DND-41 (cell line): ENCODE measurements around the gene PPM1M.

Experiments used
- ATAC-seq: fragments of 200-7000 bp; cut with Tn5 transposase; 3 replicates; pipeline ENCODE4 v1.9.1; 2021; ENCODE audit warnings: low read depth; ENCODE audit not compliant: insufficient read depth
- DNase-seq: peaks from one replicate; pipeline ENCODE4 v3.0.0-alpha.2; 2020
- H2AFZ ChIP-seq: 2 replicates; pipeline ENCODE4 v1.6.0; 2012; ENCODE audit warnings: low read depth, low read length
- H3K27ac ChIP-seq: 2 replicates; pipeline ENCODE4 v1.5.1; 2012; ENCODE audit warnings: low read length, inconsistent platforms
- H3K27me3 ChIP-seq: fragments of 200-600 bp; sonication (generic); 2 replicates; pipeline ENCODE4 v1.6.0; 2012; ENCODE audit warnings: low read length, mild to moderate bottlenecking, inconsistent platforms; ENCODE audit not compliant: insufficient read depth, poor library complexity
- H3K36me3 ChIP-seq: 2 replicates; pipeline ENCODE4 v1.5.1; 2012; ENCODE audit warnings: low read length, inconsistent platforms; ENCODE audit not compliant: insufficient read depth
- H3K4me1 ChIP-seq: 2 replicates; pipeline ENCODE4 v1.5.1; 2012; ENCODE audit warnings: mild to moderate bottlenecking, low read length; ENCODE audit not compliant: insufficient read depth
- H3K4me2 ChIP-seq: 2 replicates; pipeline ENCODE4 v1.6.0; 2012; ENCODE audit warnings: mild to moderate bottlenecking, moderate library complexity, low read length, inconsistent platforms; ENCODE audit not compliant: insufficient read depth
- H3K4me3 ChIP-seq, 2 experiments: fragments of 200-600 bp in 1 of 2; shearing (Covaris generic) in 1 of 2; 2 replicates each; pipeline ENCODE4 v1.5.1; 2012 to 2016; ENCODE audit warnings: inconsistent platforms in 2 of 2, low read length in 2 of 2, mild to moderate bottlenecking in 2 of 2, low read depth in 1 of 2, moderate library complexity in 1 of 2
- H3K79me2 ChIP-seq: 2 replicates; pipeline ENCODE4 v1.6.0; 2012; ENCODE audit warnings: low read length, inconsistent platforms; ENCODE audit not compliant: insufficient read depth
- H3K9ac ChIP-seq: 2 replicates; pipeline ENCODE4 v1.6.0; 2012; ENCODE audit warnings: low read depth, mild to moderate bottlenecking, inconsistent platforms, low read length, moderate library complexity
- H3K9me3 ChIP-seq: 2 replicates; pipeline ENCODE4 v1.5.1; 2012; ENCODE audit warnings: low read length, moderate library complexity, mild to moderate bottlenecking, inconsistent platforms; ENCODE audit not compliant: insufficient read depth, severe bottlenecking
- H4K20me1 ChIP-seq: 2 replicates; pipeline ENCODE4 v1.6.0; 2012; ENCODE audit warnings: low read length; ENCODE audit not compliant: insufficient read depth
- EZH2 ChIP-seq: IDR thresholded peaks from 3 replicates; pipeline ENCODE4 v1.6.1; 2012; ENCODE audit warnings: borderline replicate concordance, low read depth, mild to moderate bottlenecking, moderate library complexity, low read length, inconsistent platforms; ENCODE audit not compliant: severe bottlenecking
- TF ChIP-seq, protein P1 (sequence below): IDR thresholded peaks from 2 replicates; pipeline ENCODE4 v1.5.1; 2012; ENCODE audit warnings: borderline replicate concordance, low read length, moderate library complexity, mild to moderate bottlenecking; ENCODE audit not compliant: poor library complexity, severe bottlenecking; ENCODE audit errors: extremely low read depth

Gene PPM1M, protein sequence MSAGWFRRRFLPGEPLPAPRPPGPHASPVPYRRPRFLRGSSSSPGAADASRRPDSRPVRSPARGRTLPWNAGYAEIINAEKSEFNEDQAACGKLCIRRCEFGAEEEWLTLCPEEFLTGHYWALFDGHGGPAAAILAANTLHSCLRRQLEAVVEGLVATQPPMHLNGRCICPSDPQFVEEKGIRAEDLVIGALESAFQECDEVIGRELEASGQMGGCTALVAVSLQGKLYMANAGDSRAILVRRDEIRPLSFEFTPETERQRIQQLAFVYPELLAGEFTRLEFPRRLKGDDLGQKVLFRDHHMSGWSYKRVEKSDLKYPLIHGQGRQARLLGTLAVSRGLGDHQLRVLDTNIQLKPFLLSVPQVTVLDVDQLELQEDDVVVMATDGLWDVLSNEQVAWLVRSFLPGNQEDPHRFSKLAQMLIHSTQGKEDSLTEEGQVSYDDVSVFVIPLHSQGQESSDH

DNA sequence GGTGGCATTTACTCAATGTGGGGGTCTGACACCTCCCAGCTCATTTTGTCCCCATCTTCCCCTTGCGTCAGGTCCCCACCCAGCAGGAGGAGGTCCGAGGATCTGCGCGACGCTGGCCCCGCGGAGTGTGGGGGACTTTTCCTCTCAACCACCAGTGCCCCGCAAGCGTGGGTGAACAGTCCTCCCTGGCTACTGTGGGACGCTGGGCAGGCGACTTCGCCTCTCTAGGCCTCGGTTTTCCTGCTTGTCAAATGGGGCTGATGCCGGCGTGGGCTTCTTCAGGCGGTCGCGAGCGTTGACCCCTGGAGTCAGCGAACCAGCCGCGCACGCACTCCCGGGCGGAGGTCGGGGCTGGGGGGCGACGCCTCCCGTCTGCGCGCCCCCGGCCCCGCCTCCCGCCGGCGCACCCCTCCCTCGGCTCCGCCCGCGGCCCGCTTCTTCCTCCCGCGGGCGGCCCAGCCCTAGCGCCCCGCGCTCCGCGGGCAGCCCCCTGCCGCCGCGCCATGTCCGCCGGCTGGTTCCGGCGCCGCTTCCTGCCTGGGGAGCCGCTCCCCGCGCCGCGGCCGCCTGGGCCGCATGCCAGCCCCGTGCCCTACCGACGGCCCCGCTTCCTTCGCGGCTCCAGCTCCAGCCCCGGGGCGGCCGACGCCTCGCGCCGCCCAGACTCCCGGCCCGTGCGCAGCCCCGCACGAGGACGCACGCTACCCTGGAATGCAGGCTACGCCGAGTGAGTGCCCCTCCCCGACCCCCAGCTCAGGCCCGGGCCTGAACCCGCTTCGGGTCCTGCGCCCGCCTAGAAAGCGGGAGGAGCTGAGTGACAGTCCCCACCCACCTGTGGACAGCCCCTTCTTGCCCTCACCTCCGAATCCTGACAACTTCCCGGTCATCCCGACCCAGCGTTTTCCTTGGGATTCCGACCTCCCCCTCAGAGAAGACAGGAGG, at the start of gene PPM1M:
TSS of gene PPM1M (plus strand) at position 438 of the 942 bp plus-strand sequence. CDS start at position 504, 66 bp downstream.
- Histone ChIP-seq H3K4me2 (peak within 1 kb of the TSS; percentile 89), H3K4me3 (peak within 1 kb of the TSS; percentile 18 to 71; a peak in 3 of 4 replicates), H3K27me3 (no peaks in the 10 kb centered on the region), H3K4me1 (peaks cover 39% of the 10 kb centered on the region), H2AFZ (peak within 1 kb of the TSS; percentile 76), H3K36me3 (peaks cover 22% of the 10 kb centered on the region), H3K9me3 (no peaks in the 10 kb centered on the region), H3K9ac (peak within 1 kb of the TSS; percentile 63), H3K79me2 (no peaks in the 10 kb centered on the region), H3K27ac (peak within 1 kb of the TSS; percentile 65), H4K20me1 (peaks cover 18% of the 10 kb centered on the region)
- TF ChIP-seq, protein P1, sequence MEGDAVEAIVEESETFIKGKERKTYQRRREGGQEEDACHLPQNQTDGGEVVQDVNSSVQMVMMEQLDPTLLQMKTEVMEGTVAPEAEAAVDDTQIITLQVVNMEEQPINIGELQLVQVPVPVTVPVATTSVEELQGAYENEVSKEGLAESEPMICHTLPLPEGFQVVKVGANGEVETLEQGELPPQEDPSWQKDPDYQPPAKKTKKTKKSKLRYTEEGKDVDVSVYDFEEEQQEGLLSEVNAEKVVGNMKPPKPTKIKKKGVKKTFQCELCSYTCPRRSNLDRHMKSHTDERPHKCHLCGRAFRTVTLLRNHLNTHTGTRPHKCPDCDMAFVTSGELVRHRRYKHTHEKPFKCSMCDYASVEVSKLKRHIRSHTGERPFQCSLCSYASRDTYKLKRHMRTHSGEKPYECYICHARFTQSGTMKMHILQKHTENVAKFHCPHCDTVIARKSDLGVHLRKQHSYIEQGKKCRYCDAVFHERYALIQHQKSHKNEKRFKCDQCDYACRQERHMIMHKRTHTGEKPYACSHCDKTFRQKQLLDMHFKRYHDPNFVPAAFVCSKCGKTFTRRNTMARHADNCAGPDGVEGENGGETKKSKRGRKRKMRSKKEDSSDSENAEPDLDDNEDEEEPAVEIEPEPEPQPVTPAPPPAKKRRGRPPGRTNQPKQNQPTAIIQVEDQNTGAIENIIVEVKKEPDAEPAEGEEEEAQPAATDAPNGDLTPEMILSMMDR, result no peak
- no peak for TF ChIP-seq EZH2
- ATAC-seq (peak; percentile 73), DNase-seq (peak; percentile 65)

DNA sequence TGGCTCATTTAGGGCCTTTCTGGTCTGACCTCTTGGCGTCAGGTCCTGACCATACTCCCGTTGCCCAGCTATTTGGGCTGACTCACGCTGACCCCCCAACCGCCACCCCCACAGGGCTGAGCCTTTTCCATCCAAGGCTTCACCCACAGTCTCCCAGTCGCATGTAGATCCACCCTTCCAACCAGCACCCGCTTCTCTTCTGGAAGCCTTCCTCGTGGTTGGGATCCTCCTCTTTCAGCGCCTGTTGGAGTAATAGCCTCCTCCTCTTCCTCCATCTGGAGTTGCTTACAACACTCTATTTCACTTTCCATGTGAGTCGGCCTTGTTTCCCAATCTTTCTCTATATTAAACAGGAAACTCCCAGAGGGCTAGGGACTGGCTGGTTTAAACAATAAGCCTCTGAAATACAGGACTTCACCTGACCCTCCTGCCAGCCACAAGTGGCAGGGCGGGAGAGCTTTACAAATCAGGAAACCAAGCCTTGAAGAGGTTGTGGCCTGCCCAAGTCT, 49.7 kb upstream of the PPM1M start:
- Histone ChIP-seq H2AFZ (no peak overlapping the region), H3K9ac (no peak overlapping the region), H3K4me2 (no peak overlapping the region)

GRCh38 chr3:52196977-52197376, 48.6 kb upstream of the PPM1M start:
- peaks cover 29% of the 10 kb centered on the region for H3K4me1 ChIP-seq

More for the DNA sequence above, 49.7 kb upstream of the PPM1M start:
- Histone ChIP-seq H3K79me2 (peaks cover 24% of the 10 kb centered on the region), H4K20me1 (0 out of 2 replicates have a peak, but pooled peaks cover 3% of the 10 kb centered on the region), H3K27ac (no peak overlapping the region), H3K27me3 (no peaks in the 10 kb centered on the region), H3K4me3 (no peak overlapping the region), H3K36me3 (peaks cover 10% of the 10 kb centered on the region), H3K9me3 (no peaks in the 10 kb centered on the region), H3K4me1 (peaks cover 29% of the 10 kb centered on the region)
- DNase-seq (no peak), ATAC-seq (no peak)
- no peak for TF ChIP-seq EZH2
- TF ChIP-seq, protein P1, result no peak

More at GRCh38 chr3:52196977-52197376, 48.6 kb upstream of the PPM1M start:
- Histone ChIP-seq H3K9ac (peak overlapping the region; percentile 86), H2AFZ (peak overlapping the region; percentile 90), H3K79me2 (peaks cover 24% of the 10 kb centered on the region), H3K4me3 (peak overlapping the region in 1 of 2 experiments; percentile 87; a peak in 1 of 4 replicates), H3K27me3 (no peaks in the 10 kb centered on the region), H3K4me2 (peak overlapping the region; percentile 97), H3K9me3 (no peaks in the 10 kb centered on the region), H3K27ac (peak overlapping the region; percentile 83), H3K36me3 (peaks cover 21% of the 10 kb centered on the region), H4K20me1 (0 out of 2 replicates have a peak, but pooled peaks cover 3% of the 10 kb centered on the region)
- DNase-seq, result no peak
- no peak for ATAC-seq
- TF ChIP-seq, protein P1, result no peak
- no peak for TF ChIP-seq EZH2
